HG03442 (cell line): Measurements from ENCODE around the gene MUTYH.

Source experiments
- ATAC-seq: cut with Tn5 transposase; IDR thresholded peaks from one replicate; pipeline ENCODE4 v1.9.1; 2021; ENCODE audit warnings: mild to moderate bottlenecking, moderate library complexity; ENCODE audit not compliant: unreplicated experiment

MUTYH gene

DNA sequence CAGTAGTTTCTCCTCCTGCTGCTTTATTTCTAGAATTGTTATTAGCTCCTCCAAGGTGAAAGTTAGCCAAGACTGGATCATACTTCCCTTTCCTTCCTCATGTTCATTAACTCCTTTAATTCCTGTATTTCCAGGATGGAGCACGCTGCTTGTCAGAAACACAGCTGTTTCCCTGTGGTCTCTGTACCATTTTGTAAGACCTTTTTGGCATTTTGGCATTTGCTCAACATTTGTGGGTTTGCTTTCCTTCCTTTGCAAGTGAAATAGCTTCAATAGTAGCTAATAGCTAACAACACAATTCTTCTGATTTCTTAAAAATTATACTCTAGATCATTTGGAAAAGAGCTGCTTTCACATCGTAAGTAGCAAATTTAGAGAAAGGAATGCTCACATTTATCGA is 57.9 kb downstream of the MUTYH start:
- ATAC-seq = no peak
